OCI-LY3 (cell line): ENCODE results near the gene CALHM6.

Experiments used
- EZH2phosphoT487 ChIP-seq: fragments of 200-600 bp; shearing (Covaris generic); IDR thresholded peaks from 2 replicates; pipeline ENCODE4 v1.6.1; 2018; ENCODE audit warnings: antibody characterized with exemption, mixed run types, low read depth
- TF ChIP-seq, protein P1 (sequence below): fragments of 200-600, 300-600 bp; sonication (generic); IDR thresholded peaks from 2 replicates; pipeline ENCODE4 v1.5.1; 2014; ENCODE audit warnings: antibody characterized with exemption, low read length, low read depth

GRCh38 chr6:116444575-116444974 lies 16.6 kb upstream of the CALHM6 start:
- TF ChIP-seq, protein P1, sequence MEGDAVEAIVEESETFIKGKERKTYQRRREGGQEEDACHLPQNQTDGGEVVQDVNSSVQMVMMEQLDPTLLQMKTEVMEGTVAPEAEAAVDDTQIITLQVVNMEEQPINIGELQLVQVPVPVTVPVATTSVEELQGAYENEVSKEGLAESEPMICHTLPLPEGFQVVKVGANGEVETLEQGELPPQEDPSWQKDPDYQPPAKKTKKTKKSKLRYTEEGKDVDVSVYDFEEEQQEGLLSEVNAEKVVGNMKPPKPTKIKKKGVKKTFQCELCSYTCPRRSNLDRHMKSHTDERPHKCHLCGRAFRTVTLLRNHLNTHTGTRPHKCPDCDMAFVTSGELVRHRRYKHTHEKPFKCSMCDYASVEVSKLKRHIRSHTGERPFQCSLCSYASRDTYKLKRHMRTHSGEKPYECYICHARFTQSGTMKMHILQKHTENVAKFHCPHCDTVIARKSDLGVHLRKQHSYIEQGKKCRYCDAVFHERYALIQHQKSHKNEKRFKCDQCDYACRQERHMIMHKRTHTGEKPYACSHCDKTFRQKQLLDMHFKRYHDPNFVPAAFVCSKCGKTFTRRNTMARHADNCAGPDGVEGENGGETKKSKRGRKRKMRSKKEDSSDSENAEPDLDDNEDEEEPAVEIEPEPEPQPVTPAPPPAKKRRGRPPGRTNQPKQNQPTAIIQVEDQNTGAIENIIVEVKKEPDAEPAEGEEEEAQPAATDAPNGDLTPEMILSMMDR = no peak
- no peak for TF ChIP-seq EZH2phosphoT487
